ENCODE results near the gene FLNB. TPM values are rescaled to one million over a fixed set of nuclear protein-coding genes. Genes with fewer than 3 reads are reported as not detected.

The FLNB gene
- total and polyA plus RNA-seq, 2 of the 4 experiments (the other 2 are of a cell fraction), result 78.0 to 136 TPM

DNA sequence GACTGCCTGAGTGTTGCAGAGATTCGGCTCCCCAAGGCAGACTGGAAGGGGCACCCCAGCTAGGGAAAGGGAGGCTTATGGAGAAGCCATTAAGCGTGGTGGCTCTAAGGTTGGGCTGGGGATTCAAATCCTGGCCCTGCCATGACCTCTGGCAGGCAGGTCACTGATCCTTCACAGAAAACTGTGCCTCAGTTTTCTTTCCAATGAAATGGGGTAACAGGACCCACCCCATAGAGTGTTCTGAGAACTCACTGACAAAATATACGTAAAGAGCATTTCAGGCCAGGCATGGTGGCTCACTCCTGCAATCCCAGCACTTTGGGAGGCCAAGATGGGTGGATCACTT lies 167.9 kb downstream of the FLNB start:
- CTCF ChIA-PET, result no interaction called here
- BruUV-seq (replicated peaks), result no TSS peak
- H3K4me3 ChIP-seq (ENCODE audit: insufficient read depth, low read depth, low read length), result no peak overlapping the region

More for the DNA sequence above, 167.9 kb downstream of the FLNB start:
- Histone ChIP-seq H2BK120ac (ENCODE audit: low read depth, low read length) (no peak overlapping the region), H4K91ac (ENCODE audit: insufficient read depth, low read depth, low read length) (no peak overlapping the region), H3K18ac (ENCODE audit: low read depth, low read length) (no peak overlapping the region), H3K79me1 (ENCODE audit: low read depth in 1 of 2, low read length in 2 of 2) (no peaks in the 10 kb centered on the region), H3K9me1 (ENCODE audit: insufficient read depth, low read length) (no peaks in the 10 kb centered on the region), H4K8ac (ENCODE audit: low read depth in 2 of 2, low read length in 2 of 2) (no peak overlapping the region), H3K36me3 (ENCODE audit: control insufficient read depth, insufficient read depth, low read length) (peaks cover 13% of the 10 kb centered on the region), H3K4me2 (ENCODE audit: low read depth, low read length) (no peak overlapping the region), H3K56ac (ENCODE audit: extremely low read depth, insufficient read depth, low read length) (no peak overlapping the region), H2AK9ac (replicated peaks; ENCODE audit: low read depth, low read length, poor library complexity) (no peak overlapping the region), H2BK20ac (ENCODE audit: low read depth, low read length) (no peak overlapping the region), H4K20me1 (ENCODE audit: insufficient read depth, low read length) (peaks cover 4% of the 10 kb centered on the region), H3K4ac (ENCODE audit: low read depth, low read length) (no peak overlapping the region), H3K4me1 (ENCODE audit: control insufficient read depth, insufficient read depth, low read length) (peaks cover 7% of the 10 kb centered on the region), H3K9ac (ENCODE audit: low read depth, low read length) (no peak overlapping the region), H3K9me3 (ENCODE audit: control insufficient read depth, insufficient read depth, low read length) (no peaks in the 10 kb centered on the region), H2AFZ (replicated peaks; ENCODE audit: low read length, poor library complexity) (peak overlapping the region; percentile 0), H2AK5ac (ENCODE audit: low read depth, low read length) (no peak overlapping the region), H2BK15ac (ENCODE audit: low read depth, low read length) (no peak overlapping the region), H2BK5ac (ENCODE audit: low read depth, low read length, poor library complexity, severe bottlenecking) (no peak overlapping the region), H3K27ac (ENCODE audit: insufficient read depth, low read length) (no peak overlapping the region), H3K23ac (ENCODE audit: low read depth, low read length) (no peak overlapping the region), H4K5ac (ENCODE audit: low read depth, low read length) (no peak overlapping the region), H3K14ac (replicated peaks; ENCODE audit: low read depth, low read length) (no peak overlapping the region), H3K27me3 (ENCODE audit: control insufficient read depth, insufficient read depth, low read length) (no peaks in the 10 kb centered on the region; the same call in 1 of the 2 replicates)
- ATAC-seq (ENCODE audit: low read depth), result no peak
- no peak for DNase-seq
- in situ Hi-C loops (cut with MboI; ENCODE audit: low sequenced_read_pairs), result loop anchor here (25.0 kb wide), 1 partner anchor 236 kb away; no protein-coding TSS in a partner anchor
- intact Hi-C loops (cut with micrococcal nuclease), result loop anchor here (5.0 kb wide), 1 partner anchor 41 kb away; no protein-coding TSS in a partner anchor
- POLR2A ChIA-PET (ENCODE audit: unreplicated experiment), result no interaction called here
- WGBS, 2 experiments (ENCODE audit: extremely low coverage in 2 of 2, insufficient read length in 1 of 2), result 80% methylated on average over 1 of the region's 3 CpGs; no CpG with 5 or more reads in 1 of the 2 experiments
- dilution Hi-C loops (cut with HindIII; ENCODE audit: low sequenced_read_pairs, unreplicated experiment), result no loop called here
- TF ChIP-seq FOS (IDR thresholded peaks at IDR 0.05; ENCODE audit: low read depth, low read length), result no peak
- no peak for TF ChIP-seq MXI1 (IDR thresholded peaks at IDR 0.05; ENCODE audit: borderline replicate concordance, low read depth, low read length)
- TF ChIP-seq MAFK (IDR thresholded peaks at IDR 0.05; ENCODE audit: low read depth, low read length), result no peak
- no peak for TF ChIP-seq RFX5 (IDR thresholded peaks at IDR 0.05; ENCODE audit: low read depth, low read length)
- TF ChIP-seq, protein P1, sequence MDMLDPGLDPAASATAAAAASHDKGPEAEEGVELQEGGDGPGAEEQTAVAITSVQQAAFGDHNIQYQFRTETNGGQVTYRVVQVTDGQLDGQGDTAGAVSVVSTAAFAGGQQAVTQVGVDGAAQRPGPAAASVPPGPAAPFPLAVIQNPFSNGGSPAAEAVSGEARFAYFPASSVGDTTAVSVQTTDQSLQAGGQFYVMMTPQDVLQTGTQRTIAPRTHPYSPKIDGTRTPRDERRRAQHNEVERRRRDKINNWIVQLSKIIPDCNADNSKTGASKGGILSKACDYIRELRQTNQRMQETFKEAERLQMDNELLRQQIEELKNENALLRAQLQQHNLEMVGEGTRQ (IDR thresholded peaks at IDR 0.05; ENCODE audit: low read depth, low read length), result no peak
- TF ChIP-seq, protein P2, sequence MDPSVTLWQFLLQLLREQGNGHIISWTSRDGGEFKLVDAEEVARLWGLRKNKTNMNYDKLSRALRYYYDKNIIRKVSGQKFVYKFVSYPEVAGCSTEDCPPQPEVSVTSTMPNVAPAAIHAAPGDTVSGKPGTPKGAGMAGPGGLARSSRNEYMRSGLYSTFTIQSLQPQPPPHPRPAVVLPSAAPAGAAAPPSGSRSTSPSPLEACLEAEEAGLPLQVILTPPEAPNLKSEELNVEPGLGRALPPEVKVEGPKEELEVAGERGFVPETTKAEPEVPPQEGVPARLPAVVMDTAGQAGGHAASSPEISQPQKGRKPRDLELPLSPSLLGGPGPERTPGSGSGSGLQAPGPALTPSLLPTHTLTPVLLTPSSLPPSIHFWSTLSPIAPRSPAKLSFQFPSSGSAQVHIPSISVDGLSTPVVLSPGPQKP (IDR thresholded peaks at IDR 0.05; ENCODE audit: borderline replicate concordance, low read depth, low read length), result no peak
- no peak for TF ChIP-seq NFE2L2 (IDR thresholded peaks at IDR 0.05; ENCODE audit: low read depth, low read length)
- TF ChIP-seq CHD1 (IDR thresholded peaks at IDR 0.05; ENCODE audit: low read depth, low read length), result no peak
- no peak for TF ChIP-seq BHLHE40 (IDR thresholded peaks at IDR 0.05; ENCODE audit: low read depth, low read length)
